Kidney (tissue), 14 donors: ENCODE measurements around the gene GMPPA. TPM values are rescaled to one million over a fixed set of nuclear protein-coding genes. Genes with fewer than 3 reads are reported as not detected.

Experiments
- DNase-seq, 5 donors: peaks; one replicate each; pipeline ENCODE4 v3.0.0-alpha.2; 2013 to 2020
- FAIRE-seq: peaks from 2 replicates; lab custom pipeline; 2012; peaks lifted over from hg19 to GRCh38; lab: Jason Lieb, UNC
- H3K27ac ChIP-seq, 2 donors: one replicate each; pipeline ENCODE4 v1.7.0; 2013; ENCODE audit warnings: low read depth in 2 of 2, low read length in 2 of 2, inconsistent platforms in 1 of 2
- H3K27me3 ChIP-seq: one replicate; pipeline ENCODE4 v1.7.1; 2013; ENCODE audit warnings: low read length, inconsistent platforms; ENCODE audit not compliant: control insufficient read depth, insufficient read depth
- H3K36me3 ChIP-seq, 3 donors: one replicate each; pipeline versions ENCODE4 v1.7.0 to v1.7.1; 2013; ENCODE audit warnings: low read length in 3 of 3, control low read depth in 1 of 3, inconsistent platforms in 1 of 3; ENCODE audit not compliant: insufficient read depth in 3 of 3, control insufficient read depth in 2 of 3
- H3K4me1 ChIP-seq, 3 donors: one replicate each; pipeline versions ENCODE4 v1.7.0 to v1.7.1; 2013; ENCODE audit warnings: low read length in 3 of 3, inconsistent platforms in 1 of 3, low read depth in 1 of 3; ENCODE audit not compliant: control insufficient read depth in 2 of 3, insufficient read depth in 2 of 3
- H3K4me3 ChIP-seq, 3 donors: one replicate each; pipeline versions ENCODE4 v1.7.0 to v1.8.1; 2013; ENCODE audit warnings: low read length in 3 of 3, control low read depth in 1 of 3, inconsistent platforms in 1 of 3
- H3K9ac ChIP-seq, 3 donors: one replicate each; pipeline versions ENCODE4 v1.7.0 to v1.7.1; 2013; ENCODE audit warnings: low read length in 3 of 3, control low read depth in 1 of 3, inconsistent platforms in 1 of 3
- H3K9me3 ChIP-seq, 3 donors: one replicate each; pipeline versions ENCODE4 v1.7.0 to v1.7.1; 2013; ENCODE audit warnings: low read length in 3 of 3, control low read depth in 1 of 3, inconsistent platforms in 1 of 3; ENCODE audit not compliant: control insufficient read depth in 2 of 3, insufficient read depth in 1 of 3
- CTCF ChIP-seq: IDR thresholded peaks from 3 replicates; pipeline ENCODE4 v1.5.1; 2012; ENCODE audit warnings: mild to moderate bottlenecking, moderate library complexity, borderline replicate concordance; ENCODE audit not compliant: insufficient read depth; ENCODE audit errors: extremely low read depth
- intact Hi-C: fragments of 100-400 bp; cut with DNase I; formaldehyde crosslinking; loops from one replicate; pipeline ENCODE4 v1.11.1; 2022
- polyA plus RNA-seq: library from polyadenylated mRNA; stranded (reverse); fragments of 350-450 nt; fragmentation: Illumina TruSeq; extraction: RNeasy Lipid Tissue Mini Kit (QIAGEN cat#74804); gene quantifications from one replicate; pipeline ENCODE4 v1.2.3, GENCODE V29; 2014; ENCODE audit warnings: low read depth, low replicate concordance; ENCODE audit not compliant: insufficient read depth
- total RNA-seq: library from RNA; stranded (reverse); fragmentation: NEBNext Ultra II Directional; extraction: Animal tissue kit (Norgen Biotek cat#: 25700); gene quantifications from one replicate; pipeline ENCODE4 v1.2.1, GENCODE V29; 2021
- donor health status: control.
- donor health status: control.
- donor health status: control.
- donor health status: control.
- donor health status: control.
- donor health status: DM: yes; HTN: yes; CAD: no.
- donor health status: Normal renal cell carcinoma (clear cell type).

The GMPPA gene
- total and polyA plus RNA-seq, 2 donors from 2014 or later: 33.9 to 53.1 TPM

GRCh38 chr2:219527076-219527394, 28.3 kb downstream of the GMPPA start:
- Histone ChIP-seq H3K9ac (no peak overlapping the region), H3K27me3 (peaks cover 6% of the 10 kb centered on the region), H3K36me3 (no peaks in the 10 kb centered on the region), H3K27ac (no peak overlapping the region), H3K9me3 (no peaks in the 10 kb centered on the region), H3K4me3 (no peak overlapping the region), H3K4me1 (no peaks in the 10 kb centered on the region)
- intact Hi-C loops: loop anchor here (10.0 kb wide), 1 partner anchor 52 kb away; no protein-coding TSS in a partner anchor
- DNase-seq: peak in 3 of 5 donors; percentile 64 to 87 (median 68)
- no peak for FAIRE-seq
- no peak for TF ChIP-seq CTCF

GRCh38 chr2:219527472-219527871, 28.8 kb downstream of the GMPPA start:
- peaks cover 6% of the 10 kb centered on the region for H3K27me3 ChIP-seq

GRCh38 chr2:219530048-219530963, 31.6 kb downstream of the GMPPA start:
- H3K27me3 ChIP-seq: peaks cover 6% of the 10 kb centered on the region
- intact Hi-C loops: loop anchor here (10.0 kb wide), 1 partner anchor 126 kb away; no protein-coding TSS in a partner anchor
- H3K4me3 ChIP-seq: no peak overlapping the region
- H3K9me3 ChIP-seq: no peaks in the 10 kb centered on the region
- H3K27ac ChIP-seq: no peak overlapping the region
- H3K9ac ChIP-seq: no peak overlapping the region
- no peaks in the 10 kb centered on the region for H3K4me1 ChIP-seq
- peak; percentile 99 for TF ChIP-seq CTCF
- FAIRE-seq (no peak), DNase-seq (peak; percentile 91 to 95 (median 93))
- no peaks in the 10 kb centered on the region for H3K36me3 ChIP-seq

More at GRCh38 chr2:219527472-219527871, 28.8 kb downstream of the GMPPA start:
- TF ChIP-seq CTCF: no peak
- no peak overlapping the region for H3K27ac ChIP-seq
- FAIRE-seq (no peak), DNase-seq (no peak)
- no peak overlapping the region for H3K4me3 ChIP-seq
- intact Hi-C loops: loop anchor here (10.0 kb wide), 1 partner anchor 53 kb away; no protein-coding TSS in a partner anchor
- H3K36me3 ChIP-seq: no peaks in the 10 kb centered on the region
- no peak overlapping the region for H3K9ac ChIP-seq
- no peaks in the 10 kb centered on the region for H3K9me3 ChIP-seq
- H3K4me1 ChIP-seq: no peaks in the 10 kb centered on the region
